AG04449 (cell line): Measurements from ENCODE around the gene SKP2.

Experiments used
- CTCF ChIA-PET: fragments of 350-600 bp; formaldehyde crosslinking; extraction: SDS; loops from one replicate; lab custom pipeline; 2021; ENCODE audit warnings: antibody characterized with exemption; lab: Yijun Ruan, JAX
- POLR2A ChIA-PET: fragments of 400-600, 350-600 bp; formaldehyde crosslinking; extraction: SDS; loops from one replicate; lab custom pipeline; 2020; ENCODE audit warnings: antibody characterized with exemption, inconsistent platforms; lab: Yijun Ruan, JAX
- DNase-seq: peaks from one replicate; pipeline ENCODE4 v3.0.0-alpha.2; 2010; ENCODE audit warnings: low read depth, low spot score
- H3K4me3 ChIP-seq: 2 replicates; pipeline ENCODE4 v1.5.1; 2011; ENCODE audit warnings: low read depth, mild to moderate bottlenecking, control low read depth, low read length
- CTCF ChIP-seq: IDR thresholded peaks from one replicate; pipeline ENCODE4 v1.5.1; 2011; ENCODE audit warnings: mild to moderate bottlenecking, moderate library complexity, low read length, control low read depth, inconsistent platforms; ENCODE audit not compliant: insufficient read depth; ENCODE audit errors: missing control alignments

SKP2 gene

GRCh38 chr5:36209664-36210063 lies 57.8 kb downstream of the SKP2 start:
- TF ChIP-seq CTCF, result no peak

GRCh38 chr5:36214436-36214835 lies 62.5 kb downstream of the SKP2 start:
- no peak overlapping the region for H3K4me3 ChIP-seq
- TF ChIP-seq CTCF, result no peak
- no peak for DNase-seq
- ChIA-PET CTCF (no interaction called here), POLR2A (no interaction called here)

More at GRCh38 chr5:36209664-36210063, 57.8 kb downstream of the SKP2 start:
- POLR2A ChIA-PET, result no interaction called here
- H3K4me3 ChIP-seq, result no peak overlapping the region
- CTCF ChIA-PET, result interaction anchor here (1.0 kb wide), 1 partner anchor 56 kb away, joined by 3 read pairs; no protein-coding TSS in a partner anchor
- DNase-seq, result no peak

GRCh38 chr5:36215910-36216309 lies 64.0 kb downstream of the SKP2 start:
- CTCF ChIA-PET, result interaction anchor here (0.7 to 4.8 kb wide), 3 partner anchors 9 to 25 kb away, joined by 3 to 23 read pairs (median 3); partner anchors contain the start of gene NADK2
- POLR2A ChIA-PET, result no interaction called here
- no peak for TF ChIP-seq CTCF
- DNase-seq, result no peak
- no peak overlapping the region for H3K4me3 ChIP-seq

GRCh38 chr5:36217567-36217966 lies 65.7 kb downstream of the SKP2 start:
- no peak overlapping the region for H3K4me3 ChIP-seq
- ChIA-PET POLR2A (no interaction called here), CTCF (interaction anchor here (0.8 to 4.8 kb wide), 6 partner anchors 10 to 88 kb away, joined by 3 to 23 read pairs (median 5); partner anchors contain the start of gene NADK2)
- no peak for DNase-seq
- no peak for TF ChIP-seq CTCF

GRCh38 chr5:36217988-36218387 lies 66.1 kb downstream of the SKP2 start:
- no peak for DNase-seq
- POLR2A ChIA-PET, result no interaction called here
- TF ChIP-seq CTCF, result no peak
- no peak overlapping the region for H3K4me3 ChIP-seq
- CTCF ChIA-PET, result interaction anchor here (1.2 to 4.8 kb wide), 4 partner anchors 10 to 40 kb away, joined by 3 to 23 read pairs (median 6); partner anchors contain the start of gene NADK2

- no peak for TF ChIP-seq CTCF
- no peak overlapping the region for H3K4me3 ChIP-seq
- ChIA-PET CTCF (interaction anchor here (0.7 kb wide), 1 partner anchor 42 kb away, joined by 3 read pairs; no protein-coding TSS in a partner anchor), POLR2A (no interaction called here)
- no peak for DNase-seq
These were observed 70.7 kb downstream of the SKP2 start for GRCh38 chr5:36222620-36223019.
